NCI-H524 (cell line): ENCODE results near the gene CDH4.
"Not testable (repeated sequence)": the region's sequence is repeated elsewhere in the genome, so short reads cannot be mapped to it uniquely, and the experiment has no call there.

ENCODE experiments used
- DNase-seq, 2 experiments: peaks; one replicate each; lab custom pipeline; 2025; lab: John Stamatoyannopoulos, UW

Gene CDH4

GRCh38 chr20:61253640-61254511, 1.8 kb downstream of the CDH4 start:
- DNase-seq, result no peak

DNA sequence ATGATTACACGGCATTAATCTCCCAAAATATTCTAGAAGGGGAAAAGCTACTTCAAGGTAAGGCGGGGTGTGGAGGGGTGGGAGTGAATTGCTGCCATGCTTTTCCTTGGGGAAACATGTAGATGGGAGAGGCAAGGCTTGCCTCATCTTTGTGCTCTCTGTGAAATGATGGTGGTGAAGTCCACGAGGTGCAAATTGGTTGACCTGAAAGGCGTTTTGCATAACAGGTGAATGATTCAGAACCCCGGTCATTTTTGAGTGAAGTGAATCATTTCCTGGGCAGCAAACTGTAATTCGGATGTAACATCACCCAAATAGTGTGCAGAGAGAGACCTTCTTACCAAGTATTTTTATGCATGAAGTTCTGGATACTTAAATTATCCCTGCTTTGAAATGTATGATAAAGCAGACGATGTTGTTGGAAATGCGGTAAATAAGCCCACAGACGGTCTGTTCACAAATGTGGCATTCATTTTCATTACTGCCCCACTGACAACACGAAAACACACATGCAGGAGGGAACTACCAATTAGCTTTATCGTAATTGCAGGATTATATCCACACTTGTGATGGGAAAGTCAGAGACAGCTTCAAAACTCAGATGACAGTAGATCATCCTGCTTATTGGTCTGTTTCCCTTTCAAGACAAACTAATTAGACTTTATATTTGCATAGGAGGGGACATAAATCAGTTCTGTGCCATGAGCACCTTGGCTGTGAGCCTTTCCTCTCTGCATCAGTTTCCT, 3.0 kb downstream of the CDH4 start:
- no peak for DNase-seq

DNA sequence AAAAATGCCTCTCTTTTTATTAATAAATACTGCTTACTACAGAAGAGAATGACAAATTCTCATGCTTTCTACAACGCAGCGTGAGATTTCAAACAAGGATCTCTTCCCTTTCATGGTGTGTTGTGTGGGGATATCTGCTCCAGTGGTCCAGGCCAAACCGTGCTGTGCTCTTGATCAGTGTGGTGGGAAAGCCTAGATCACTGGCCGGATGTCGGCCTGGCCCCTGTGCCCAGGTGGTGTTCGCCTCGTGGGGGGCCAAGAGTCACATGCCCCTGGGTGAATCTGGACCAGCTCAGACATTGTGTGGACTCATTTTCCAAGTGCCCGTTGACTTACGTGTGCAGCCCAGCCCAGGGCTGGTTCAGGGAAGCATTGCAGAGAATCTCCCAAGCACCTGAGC, 4.3 kb downstream of the CDH4 start:
- DNase-seq, result no peak

DNA sequence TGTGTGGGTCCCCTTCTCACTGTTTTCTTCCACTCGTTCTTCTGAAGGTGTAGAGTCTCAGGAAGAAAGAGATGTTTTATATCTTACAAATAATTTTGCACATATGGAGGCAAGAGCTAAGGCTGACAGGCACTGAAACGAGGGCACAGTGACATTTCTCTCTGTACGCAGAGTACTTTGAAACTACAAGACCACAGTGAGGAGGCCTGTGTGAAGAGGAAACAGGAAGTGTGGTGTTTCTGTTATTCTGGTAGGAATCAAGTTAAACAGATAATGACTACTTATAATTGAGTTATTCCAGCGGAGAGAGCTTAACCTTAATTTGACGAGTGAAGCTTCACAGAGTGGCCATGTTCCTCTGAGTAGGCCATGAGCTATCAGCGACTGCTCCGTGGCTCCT, 4.8 kb downstream of the CDH4 start:
- DNase-seq, result no peak

GRCh38 chr20:61257611-61258010, 5.5 kb downstream of the CDH4 start:
- DNase-seq, result no peak

GRCh38 chr20:61259741-61260140, 7.7 kb downstream of the CDH4 start:
- DNase-seq, result no peak

DNA sequence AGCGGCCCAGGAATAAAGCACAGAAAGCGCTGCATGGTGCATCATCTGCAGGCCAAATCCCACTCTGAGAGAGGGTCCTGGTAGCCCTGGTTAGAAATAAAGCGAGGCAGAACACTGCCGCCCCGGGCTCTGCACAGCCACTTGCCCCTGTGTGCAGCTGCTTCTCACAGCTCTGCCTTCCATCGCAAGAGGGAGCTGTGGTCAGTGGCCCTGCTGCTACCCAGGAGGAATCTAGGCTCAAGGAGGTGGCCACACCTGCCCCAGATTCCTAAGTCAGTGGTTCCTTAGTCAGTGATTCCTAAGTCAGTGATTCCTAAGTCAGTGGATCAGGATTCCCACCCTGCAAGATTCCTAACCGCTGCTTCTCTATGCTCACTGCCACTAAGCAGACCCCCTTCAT, 8.8 kb downstream of the CDH4 start:
- DNase-seq, result no peak

DNA sequence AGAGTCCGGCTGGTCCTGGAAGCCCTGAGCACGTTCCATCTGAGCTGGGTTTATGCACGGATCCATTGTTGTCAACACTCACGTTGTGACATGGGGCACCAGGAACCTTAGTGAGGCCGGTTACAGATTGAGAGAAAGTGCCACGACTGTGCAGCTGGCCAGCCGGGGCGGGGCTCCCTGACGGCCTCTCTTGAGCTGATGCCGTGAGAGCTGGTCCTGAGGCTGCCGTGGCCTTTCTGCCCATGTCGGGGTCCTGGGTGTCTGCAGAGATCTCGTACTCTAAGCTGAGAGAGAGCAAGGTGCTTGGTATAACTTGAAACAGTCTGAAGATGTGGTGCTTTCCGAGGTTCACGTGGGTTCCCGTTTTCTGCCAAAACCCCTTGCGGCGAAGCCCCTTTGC, 10.0 kb downstream of the CDH4 start:
- DNase-seq, result no peak

- no peak for DNase-seq
Measured at GRCh38 chr20:61262514-61262913, 10.5 kb downstream of the CDH4 start.

DNA sequence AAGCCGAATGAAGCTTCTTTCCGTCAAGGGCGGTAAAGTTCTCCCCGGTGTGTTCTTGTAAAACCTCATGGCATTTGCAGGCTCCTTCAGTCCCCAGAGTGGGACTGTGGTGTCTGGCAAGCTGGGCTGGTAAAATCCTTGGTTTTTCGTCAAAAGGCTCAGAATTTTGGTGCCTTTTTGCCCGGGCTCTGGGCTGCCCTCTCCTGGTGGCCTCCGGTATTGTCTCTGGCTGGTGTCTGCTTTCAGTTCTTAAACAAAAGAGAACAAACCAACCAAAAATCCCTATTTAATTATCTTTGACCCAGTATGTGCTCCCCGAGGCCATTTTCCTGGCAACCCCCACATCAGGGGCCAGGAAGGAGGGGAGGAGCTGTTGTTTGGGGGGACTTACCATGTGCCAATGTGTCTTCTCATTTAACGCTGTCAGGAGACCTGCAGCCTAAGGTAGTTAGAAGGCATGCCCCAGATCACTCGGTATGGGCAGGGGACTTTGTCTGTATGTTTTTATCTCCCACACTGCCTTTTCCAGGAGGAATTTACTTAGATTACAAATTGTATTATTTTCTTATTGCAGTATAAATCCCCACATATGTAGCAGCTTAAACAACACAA, 11.1 kb downstream of the CDH4 start:
- DNase-seq, result no peak

DNA sequence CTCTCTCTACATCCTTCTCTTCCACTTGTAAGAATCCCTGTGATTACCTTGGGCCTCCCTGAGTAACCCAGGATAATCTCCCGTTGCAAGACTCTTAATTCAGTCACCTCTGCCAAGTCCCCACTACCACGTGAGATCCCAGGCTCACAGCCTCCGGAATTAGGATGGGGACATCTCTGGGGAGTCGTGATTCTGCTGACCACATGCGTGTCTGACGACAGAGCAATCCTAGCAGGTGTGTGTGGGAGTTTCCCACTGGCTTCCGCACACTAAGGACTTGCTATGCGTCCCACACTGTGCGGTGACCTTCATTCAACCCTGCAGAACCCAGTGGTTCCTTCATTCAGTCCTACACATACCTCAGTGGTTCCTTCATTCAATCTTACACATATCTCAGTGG, 11.9 kb downstream of the CDH4 start:
- no peak for DNase-seq

DNA sequence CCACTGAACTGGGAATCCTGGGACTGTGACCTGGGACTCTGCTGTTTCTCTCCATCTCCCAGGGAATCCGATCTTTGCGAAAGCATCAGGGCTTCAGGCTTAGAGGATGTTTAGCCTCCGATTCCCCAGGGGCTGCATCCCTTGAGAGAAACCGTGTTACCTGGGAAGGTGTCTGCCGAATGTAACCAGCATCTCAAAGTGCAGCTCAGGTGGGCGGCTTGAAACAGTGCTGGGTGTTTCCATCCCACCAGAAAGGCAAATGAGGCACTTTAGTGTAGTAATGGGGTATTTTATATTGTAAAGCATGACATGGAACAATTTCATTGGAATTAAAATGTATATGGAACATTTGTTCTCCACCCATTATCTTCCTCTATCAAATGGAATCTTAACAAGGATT, 15.2 kb downstream of the CDH4 start:
- no peak for DNase-seq

- no peak for DNase-seq
Measured at GRCh38 chr20:61268024-61268423, 16.0 kb downstream of the CDH4 start.

DNA sequence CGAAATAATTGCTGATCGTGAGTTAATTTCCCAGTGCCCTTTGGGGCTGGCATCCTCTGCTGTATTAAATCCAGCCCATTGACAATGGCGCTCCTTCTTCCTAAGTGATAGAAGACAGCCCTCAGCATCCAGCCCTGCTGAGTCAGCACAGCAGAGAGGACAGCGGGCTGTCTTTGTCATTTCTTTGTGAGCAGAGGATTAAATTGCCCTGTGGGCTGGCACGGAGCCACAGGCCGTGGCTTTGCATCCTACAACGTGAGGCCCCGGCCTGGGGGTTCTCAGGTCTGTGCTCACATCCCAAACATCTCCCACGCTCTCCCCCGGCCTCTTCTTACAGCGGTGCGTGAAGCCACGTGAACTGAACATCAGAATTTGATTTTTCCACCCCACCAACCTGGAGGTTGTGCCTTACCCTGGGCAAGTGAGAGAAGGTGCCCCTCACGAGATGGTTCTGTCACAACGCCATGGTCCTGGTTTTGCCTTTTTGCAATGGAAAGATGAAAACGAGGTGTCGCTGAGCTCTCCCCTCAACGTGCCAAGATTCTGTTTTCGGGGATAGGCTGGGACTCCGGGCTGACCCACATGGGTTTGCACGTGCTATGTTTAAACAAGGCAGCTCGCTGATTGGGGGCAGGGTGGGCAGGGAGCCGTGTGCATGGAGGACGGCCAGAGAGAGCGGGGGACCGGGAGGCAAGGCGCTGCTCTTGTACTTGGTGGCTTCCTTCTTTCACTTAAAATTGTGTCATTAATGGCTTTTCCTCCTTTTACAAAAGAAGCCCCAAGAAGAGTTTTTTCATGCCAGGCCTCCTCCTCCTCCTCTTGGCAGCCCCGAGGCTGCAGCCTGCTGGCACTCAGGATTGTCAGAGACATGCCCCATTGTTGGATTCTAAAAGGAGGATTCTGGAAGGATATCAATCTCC, 19.5 kb downstream of the CDH4 start:
- no peak for DNase-seq

DNA sequence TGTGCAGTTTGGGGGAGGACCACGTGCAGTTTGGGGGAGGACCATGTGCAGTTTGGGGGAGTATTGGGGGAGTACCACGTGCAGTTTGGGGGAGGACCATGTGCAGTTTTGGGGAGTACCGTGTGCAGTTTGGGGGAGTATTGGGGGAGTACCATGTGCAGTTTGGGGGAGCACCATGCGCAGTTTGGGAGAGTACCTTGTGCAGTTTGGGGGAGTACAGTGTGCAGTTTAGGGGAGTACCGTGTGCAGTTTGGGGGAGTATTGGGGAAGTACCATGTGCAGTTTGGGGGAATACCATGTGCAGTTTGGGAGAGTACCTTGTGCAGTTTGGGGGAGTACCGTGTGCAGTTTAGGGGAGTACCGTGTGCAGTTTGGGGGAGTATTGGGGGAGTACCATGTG, 21.0 kb downstream of the CDH4 start:
- not testable (repeated sequence) for DNase-seq

- not testable (repeated sequence) for DNase-seq
Measured at GRCh38 chr20:61273666-61274065, 21.6 kb downstream of the CDH4 start.

GRCh38 chr20:61274326-61274725, 22.3 kb downstream of the CDH4 start:
- no peak for DNase-seq

DNA sequence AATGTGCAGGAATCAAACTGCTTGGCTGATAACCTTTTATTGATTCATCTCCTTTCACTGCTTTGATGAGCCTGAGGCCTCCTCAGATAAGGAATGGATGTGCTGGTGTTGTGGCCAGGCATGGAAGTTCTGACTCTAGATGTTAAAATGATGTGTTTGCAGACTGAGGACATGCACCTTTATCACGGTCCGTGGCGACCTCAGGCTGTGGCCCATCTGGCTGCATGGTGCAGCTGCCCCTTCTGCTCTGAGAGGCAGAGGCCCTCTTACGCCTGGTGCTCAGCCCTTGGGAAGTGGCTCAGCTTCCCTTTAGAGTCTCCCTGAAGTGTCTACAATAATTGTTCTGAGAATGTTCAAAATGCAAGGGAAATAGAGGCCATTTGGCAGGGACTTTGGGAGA, 26.2 kb downstream of the CDH4 start:
- no peak for DNase-seq

- no peak for DNase-seq
Measured at GRCh38 chr20:61279621-61280150, 27.6 kb downstream of the CDH4 start.

GRCh38 chr20:61280217-61280980, 28.3 kb downstream of the CDH4 start:
- no peak for DNase-seq

GRCh38 chr20:61281286-61281795, 29.3 kb downstream of the CDH4 start:
- no peak for DNase-seq
